GM19099 (cell line): ENCODE data around the gene FSTL5.

ENCODE experiments used
- POLR2A ChIP-seq: IDR thresholded peaks from 3 replicates; pipeline ENCODE4 v1.6.1; 2011; ENCODE audit warnings: low read depth; ENCODE audit not compliant: insufficient read length; ENCODE audit errors: extremely low read depth

FSTL5 gene

DNA sequence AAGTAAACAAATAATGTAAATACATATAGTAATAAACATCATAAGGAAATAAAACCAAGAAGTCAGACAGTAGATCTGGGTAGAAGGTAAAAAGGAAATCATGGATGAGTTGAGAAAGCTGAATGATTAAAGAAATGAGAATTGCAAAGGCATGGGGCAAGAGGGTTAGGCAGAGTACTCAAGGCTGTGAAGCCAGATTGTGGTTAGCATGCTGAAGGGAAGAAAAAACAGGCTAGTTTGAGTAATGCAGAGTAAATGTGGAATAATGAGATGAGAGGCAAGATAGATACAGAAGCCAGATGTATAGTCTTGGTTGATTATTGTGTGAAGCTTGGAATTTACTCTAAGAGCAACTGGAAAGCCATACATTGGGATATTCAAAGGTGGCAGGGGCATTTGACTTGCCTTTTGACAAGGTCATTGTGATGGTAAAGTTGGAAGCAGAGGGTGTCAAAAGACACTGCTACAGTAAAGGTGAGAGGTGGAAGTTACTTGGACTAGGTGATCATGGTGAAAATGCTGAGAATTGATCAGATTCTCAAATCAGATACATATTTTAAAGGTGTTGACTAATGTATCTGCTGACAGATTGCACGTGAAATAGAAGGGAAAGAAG is 307.0 kb downstream of the FSTL5 start:
- no peak for TF ChIP-seq POLR2A

DNA sequence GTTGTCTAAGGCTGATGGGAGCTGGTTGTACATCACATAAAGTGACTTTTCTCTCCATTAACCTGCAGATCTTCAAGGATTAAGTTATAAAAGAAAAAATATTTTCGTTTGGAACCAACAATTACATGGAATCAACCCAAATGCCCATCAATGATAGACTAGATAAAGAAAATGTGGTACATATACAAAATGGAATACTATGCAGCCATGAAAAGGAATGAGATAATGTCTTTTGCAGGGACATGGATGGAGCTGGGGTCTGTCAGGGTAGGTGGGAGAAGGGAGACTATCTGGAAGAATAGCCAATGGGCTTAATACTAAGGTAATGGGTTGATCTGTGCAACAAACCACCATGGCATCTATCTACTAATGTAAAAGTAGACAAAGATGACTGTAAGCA is 313.2 kb downstream of the FSTL5 start:
- no peak for TF ChIP-seq POLR2A

DNA sequence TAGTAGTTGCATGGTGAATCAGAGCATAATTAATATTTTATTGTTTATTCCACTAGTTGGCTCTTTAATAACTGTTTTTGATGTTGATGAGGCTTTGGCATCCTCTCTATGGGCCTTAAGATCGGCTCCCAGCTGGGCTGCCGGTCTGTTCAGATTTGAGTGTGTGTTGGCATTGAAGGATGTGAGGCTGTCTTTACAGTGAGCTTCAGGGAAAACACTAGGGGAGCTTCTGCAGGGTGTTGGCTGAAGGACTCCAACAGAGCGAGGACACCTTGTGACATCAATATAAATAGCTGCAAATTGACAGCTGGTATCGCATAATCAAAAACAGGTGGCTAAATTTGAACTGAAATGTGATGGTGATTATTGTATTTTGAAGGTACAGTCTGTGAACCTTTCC is 322.0 kb downstream of the FSTL5 start:
- TF ChIP-seq POLR2A: no peak

- no peak for TF ChIP-seq POLR2A
Observed at GRCh38 chr4:161829591-161829990, 334.2 kb downstream of the FSTL5 start.

DNA sequence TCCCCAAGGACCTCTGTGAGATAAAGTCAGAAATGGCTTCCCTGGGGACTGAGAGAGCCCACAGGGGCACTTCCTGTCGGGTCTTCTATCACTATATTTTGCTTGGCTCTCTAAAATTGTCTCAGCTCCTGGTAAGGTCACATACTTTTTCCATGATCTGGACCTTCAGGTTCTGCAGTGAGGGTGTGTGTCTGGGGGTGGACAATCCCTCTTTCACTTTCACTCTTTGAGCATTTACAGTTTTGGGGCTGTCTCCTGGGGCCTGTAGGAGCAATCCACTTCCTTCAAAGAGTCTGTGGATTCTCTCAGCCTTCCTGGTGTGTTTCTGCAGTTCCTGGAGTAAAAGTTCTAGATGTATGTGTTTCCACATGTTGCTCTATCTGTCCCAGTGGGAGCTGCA is 335.7 kb downstream of the FSTL5 start:
- no peak for TF ChIP-seq POLR2A

- no peak for TF ChIP-seq POLR2A
Observed at GRCh38 chr4:161827013-161827412, 336.8 kb downstream of the FSTL5 start.

- TF ChIP-seq POLR2A: no peak
Observed at GRCh38 chr4:161823450-161823849, 340.4 kb downstream of the FSTL5 start.

- TF ChIP-seq POLR2A: no peak
Observed at GRCh38 chr4:161822174-161822573, 341.6 kb downstream of the FSTL5 start.

DNA sequence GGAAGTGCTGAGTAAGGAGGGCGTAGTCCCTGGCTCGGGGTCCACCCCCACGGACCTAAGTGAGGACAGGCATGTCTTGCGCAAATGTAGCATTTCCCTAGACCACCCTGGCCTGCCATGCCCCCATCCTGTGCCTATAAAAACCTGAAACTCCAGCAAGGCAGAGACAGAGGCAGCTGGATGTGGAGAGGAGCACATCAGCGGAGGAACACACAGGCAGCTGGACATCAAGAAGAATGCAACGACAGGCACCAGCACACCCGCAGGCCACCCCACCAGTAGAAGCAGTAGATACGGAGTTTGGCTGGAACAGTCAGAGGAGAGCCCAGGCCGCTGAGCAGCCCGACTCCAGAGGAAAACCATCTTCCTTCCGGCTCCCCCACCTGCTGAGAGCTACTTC is 345.9 kb downstream of the FSTL5 start:
- TF ChIP-seq POLR2A: no peak

GRCh38 chr4:161816958-161817357 is 346.8 kb downstream of the FSTL5 start:
- TF ChIP-seq POLR2A: no peak

DNA sequence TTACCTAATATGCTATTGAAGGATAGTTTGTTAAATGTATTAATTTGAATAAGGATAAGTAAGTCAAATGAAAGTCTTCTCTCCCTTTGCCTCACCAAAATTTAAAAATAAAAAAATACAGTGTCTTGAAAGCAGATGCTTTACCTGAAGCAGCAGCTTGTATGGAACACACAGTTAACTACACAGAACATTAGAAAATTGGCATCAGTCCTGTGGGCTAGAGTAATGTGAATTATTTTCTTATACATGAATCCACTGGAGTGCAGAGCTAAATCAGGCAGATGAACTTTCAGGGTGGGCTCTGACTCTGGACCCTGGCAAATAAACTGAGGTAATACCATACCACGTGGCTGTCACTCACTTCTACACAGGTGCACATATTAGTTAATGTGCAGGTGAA is 348.0 kb downstream of the FSTL5 start:
- TF ChIP-seq POLR2A: no peak

DNA sequence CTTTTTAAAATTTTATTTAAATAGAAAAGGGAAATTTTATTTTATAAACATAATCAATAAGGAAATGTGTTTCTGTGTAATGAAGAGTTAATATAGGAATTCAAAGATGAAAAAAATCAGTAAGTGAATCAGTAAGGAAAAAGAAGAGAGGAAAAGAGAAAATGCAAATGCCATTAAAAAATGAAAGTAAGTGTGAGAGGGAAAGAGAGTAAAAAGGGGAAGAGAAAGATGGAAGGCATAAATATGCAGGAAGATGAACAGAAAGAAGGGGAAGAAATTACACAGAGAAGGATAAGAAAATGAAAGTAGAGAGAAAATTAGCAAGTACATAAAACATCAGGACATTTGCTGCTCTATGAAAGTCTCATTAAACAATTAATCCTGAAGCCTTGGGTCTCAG is 349.9 kb downstream of the FSTL5 start:
- no peak for TF ChIP-seq POLR2A

- TF ChIP-seq POLR2A: no peak
Observed at GRCh38 chr4:161813389-161813788, 350.4 kb downstream of the FSTL5 start.

DNA sequence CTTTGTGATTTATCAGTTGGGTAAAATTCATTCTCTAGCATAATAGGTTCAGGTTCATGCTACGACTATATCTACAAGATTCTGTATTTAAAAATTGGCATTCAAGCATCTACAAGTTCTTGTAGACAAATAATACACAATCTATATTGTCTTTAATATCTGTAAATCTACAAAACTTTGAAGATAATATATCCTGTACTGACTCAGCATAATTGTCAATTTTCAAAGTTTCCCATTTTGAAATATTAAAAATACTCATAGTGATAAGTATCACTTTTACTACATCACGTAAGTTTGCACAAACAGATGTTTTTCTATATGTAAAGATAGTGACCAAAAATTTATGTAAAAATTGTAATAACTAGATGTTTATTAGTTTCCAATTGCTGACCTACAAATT is 360.6 kb downstream of the FSTL5 start:
- no peak for TF ChIP-seq POLR2A

DNA sequence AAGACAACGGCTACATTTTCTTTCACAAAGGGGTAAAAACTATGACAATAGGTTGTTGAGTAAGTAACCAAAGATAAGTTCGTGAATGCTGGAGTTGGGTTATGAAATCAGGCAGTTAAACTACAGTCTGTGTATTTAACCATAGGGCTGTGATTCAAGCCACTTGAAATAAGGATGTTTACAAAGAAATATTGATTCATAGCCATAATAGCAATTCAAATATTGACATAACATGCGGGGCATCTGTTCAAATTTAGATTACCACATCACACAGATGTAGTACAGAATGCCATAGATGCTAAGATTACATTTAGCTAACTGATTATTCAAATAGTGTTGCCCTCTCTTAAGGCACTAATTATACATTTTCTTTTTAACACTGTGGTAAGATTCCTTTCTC is 364.1 kb downstream of the FSTL5 start:
- TF ChIP-seq POLR2A: no peak

DNA sequence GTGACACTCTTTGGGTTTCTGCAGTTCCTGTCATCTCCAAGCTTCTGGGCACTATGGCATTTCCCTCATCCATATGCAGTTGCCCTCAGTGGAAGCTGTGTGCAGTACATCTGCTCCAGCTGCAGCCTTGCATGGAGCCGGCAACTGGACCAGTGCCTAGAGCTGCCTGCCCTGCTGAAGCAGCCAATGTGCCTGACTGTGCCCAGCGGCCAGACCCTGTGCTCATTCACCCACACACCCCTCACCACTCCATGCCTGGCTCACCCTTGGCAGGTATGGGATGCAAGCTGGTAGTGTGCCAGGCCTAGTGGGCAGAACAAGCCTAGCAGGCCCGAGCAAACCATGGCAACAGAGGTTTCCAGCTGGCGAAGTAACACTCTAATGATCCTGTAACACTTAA is 370.8 kb downstream of the FSTL5 start:
- TF ChIP-seq POLR2A: no peak
